NCI-H2171 treated with DMSO at 0.1 percent for 48 hours (cell line): ENCODE data around the gene SLC8B1.

ENCODE experiments used
- DNase-seq: peaks from one replicate; lab custom pipeline; 2025; lab: John Stamatoyannopoulos, UW

Gene SLC8B1

GRCh38 chr12:113334786-113335539 lies at the start of gene SLC8B1:
Gene SLC8B1 (minus strand): TSS chr12:113335109. CDS start chr12:113332878, 2,231 bp downstream.
- DNase-seq = peak; percentile 61

GRCh38 chr12:113382206-113382605 lies 47.3 kb upstream of the SLC8B1 start:
- DNase-seq = no peak

- no peak for DNase-seq
Measured at GRCh38 chr12:113381220-113381619, 46.3 kb upstream of the SLC8B1 start.

GRCh38 chr12:113378291-113378690 lies 43.4 kb upstream of the SLC8B1 start:
- DNase-seq = no peak

GRCh38 chr12:113374823-113375428 lies 40.0 kb upstream of the SLC8B1 start:
- no peak for DNase-seq

GRCh38 chr12:113373969-113374368 lies 39.1 kb upstream of the SLC8B1 start:
- DNase-seq = no peak

GRCh38 chr12:113373440-113373839 lies 38.5 kb upstream of the SLC8B1 start:
- DNase-seq = no peak

GRCh38 chr12:113372371-113372770 lies 37.5 kb upstream of the SLC8B1 start:
- DNase-seq = no peak

- DNase-seq = no peak
Measured at GRCh38 chr12:113371808-113372207, 36.9 kb upstream of the SLC8B1 start.

- DNase-seq = no peak
Measured at GRCh38 chr12:113370923-113371682, 36.2 kb upstream of the SLC8B1 start.

GRCh38 chr12:113369391-113369985 lies 34.6 kb upstream of the SLC8B1 start:
- DNase-seq = no peak

GRCh38 chr12:113368331-113368730 lies 33.4 kb upstream of the SLC8B1 start:
- no peak for DNase-seq

GRCh38 chr12:113366827-113367226 lies 31.9 kb upstream of the SLC8B1 start:
- DNase-seq = no peak

GRCh38 chr12:113365639-113366395 lies 30.9 kb upstream of the SLC8B1 start:
- DNase-seq = no peak

- no peak for DNase-seq
Measured at GRCh38 chr12:113364698-113365097, 29.8 kb upstream of the SLC8B1 start.

GRCh38 chr12:113361574-113362370 lies 26.9 kb upstream of the SLC8B1 start:
- no peak for DNase-seq

- DNase-seq = no peak
Measured at GRCh38 chr12:113359939-113360748, 25.2 kb upstream of the SLC8B1 start.

- DNase-seq = peak; percentile 11
Measured at GRCh38 chr12:113359133-113359938, 24.4 kb upstream of the SLC8B1 start.
